NCI-H1930 (cell line): Measurements from ENCODE around the gene LDHAL6B.
"Not testable (repeated sequence)": the region's sequence is repeated elsewhere in the genome, so short reads cannot be mapped to it uniquely, and the experiment has no call there.

Experiments
- DNase-seq, 2 experiments: peaks; one replicate each; lab custom pipeline; 2025; lab: John Stamatoyannopoulos, UW

Gene LDHAL6B

DNA sequence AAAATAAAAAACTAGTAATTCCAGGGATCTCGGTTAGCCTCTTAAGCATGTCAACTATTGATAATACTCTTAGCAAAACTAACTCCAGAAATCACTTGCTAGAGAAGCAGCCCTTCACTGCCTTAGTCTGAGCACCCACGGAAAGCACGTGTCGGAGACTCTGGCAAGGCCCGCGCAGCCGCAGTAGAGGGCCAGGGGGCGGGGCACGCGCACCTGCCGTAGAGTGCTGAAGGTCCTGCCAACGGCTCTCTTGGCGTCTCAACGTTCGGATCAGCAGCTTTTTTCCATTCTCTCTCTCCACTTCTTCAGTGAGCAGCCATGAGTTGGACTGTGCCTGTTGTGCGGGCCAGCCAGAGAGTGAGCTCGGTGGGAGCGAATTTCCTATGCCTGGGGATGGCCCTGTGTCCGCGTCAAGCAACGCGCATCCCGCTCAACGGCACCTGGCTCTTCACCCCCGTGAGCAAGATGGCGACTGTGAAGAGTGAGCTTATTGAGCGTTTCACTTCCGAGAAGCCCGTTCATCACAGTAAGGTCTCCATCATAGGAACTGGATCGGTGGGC, at the start of gene LDHAL6B:
Gene LDHAL6B, plus strand, starts transcription at position 221 of the 561 bp plus-strand sequence. Its CDS starts 98 bp downstream, at position 319.
- DNase-seq: no peak

DNA sequence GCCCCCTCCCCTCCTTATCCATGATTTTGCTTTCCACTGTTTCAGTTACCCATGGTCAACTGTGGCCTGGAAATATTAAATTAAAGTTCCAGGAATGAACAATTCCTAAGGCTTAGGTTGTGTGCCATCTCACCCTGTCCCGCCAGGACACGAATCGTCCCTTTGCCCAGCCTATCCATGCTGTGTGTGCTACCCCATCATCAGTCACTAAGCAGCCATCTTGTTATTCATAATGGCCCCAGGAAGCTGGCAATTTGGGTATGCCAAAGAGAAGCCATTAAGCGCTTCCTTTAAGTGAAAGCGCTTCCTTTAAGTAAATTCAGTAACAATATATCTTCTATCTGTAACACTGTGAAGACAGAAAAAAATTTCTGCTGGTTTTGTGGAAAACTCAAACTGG, 49.2 kb upstream of the LDHAL6B start:
- DNase-seq: no peak

DNA sequence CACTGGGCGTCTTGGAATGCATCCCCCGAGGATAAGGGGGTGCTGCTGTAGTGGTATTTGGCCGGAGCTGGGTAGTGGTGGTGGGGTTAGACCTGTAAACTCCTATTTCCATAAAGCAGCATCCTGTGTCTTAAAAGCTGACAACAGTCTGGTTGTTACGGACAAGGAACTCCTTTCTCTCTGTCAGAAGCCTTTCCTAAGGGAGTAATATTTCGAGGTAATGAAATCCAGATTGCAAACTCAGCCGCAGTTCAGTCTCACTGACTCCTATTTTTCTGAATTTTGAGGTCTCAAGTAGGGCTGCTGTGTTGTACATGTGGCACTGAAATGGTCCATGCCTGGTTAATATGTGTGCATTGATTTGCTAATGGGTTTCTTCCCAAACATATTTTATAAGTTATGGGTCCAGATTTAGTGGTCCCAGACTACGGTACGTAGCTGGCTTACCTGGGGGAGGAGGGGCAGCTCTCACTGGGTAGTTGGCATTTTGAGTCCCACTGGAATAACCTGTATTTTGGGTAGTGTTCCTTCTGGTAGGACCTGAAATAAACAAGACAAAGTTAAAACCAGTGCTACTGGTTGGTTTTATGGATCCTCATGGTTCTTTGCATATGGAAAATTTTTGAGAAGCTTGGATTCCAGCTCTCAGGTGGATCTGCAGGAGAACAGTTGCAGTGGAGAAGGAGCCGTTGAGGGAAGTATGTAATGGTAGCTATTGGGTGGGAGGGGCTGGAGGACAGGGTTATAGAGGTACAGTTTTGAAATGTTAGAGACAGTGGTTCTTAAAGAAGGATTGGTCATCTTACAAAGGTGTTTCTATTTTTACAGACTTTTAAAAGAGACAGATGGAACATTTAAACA, 48.6 kb upstream of the LDHAL6B start:
- DNase-seq: no peak

DNA sequence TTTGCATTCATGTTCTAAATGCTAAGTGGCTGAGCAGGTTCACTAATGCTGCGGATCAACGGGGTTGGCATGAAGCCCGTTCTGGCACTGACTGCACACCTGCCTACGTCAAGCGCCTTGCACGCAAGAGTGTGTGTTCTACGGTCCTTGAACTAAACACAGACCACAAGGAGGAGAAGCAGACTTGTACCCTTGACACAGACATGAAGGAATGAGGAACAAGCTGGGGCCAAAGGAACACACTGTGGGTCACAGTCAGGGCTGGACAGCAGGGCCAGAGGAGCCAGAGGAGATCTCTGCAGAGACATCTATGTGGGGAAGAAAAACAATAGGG, 48.0 kb upstream of the LDHAL6B start:
- no peak for DNase-seq

DNA sequence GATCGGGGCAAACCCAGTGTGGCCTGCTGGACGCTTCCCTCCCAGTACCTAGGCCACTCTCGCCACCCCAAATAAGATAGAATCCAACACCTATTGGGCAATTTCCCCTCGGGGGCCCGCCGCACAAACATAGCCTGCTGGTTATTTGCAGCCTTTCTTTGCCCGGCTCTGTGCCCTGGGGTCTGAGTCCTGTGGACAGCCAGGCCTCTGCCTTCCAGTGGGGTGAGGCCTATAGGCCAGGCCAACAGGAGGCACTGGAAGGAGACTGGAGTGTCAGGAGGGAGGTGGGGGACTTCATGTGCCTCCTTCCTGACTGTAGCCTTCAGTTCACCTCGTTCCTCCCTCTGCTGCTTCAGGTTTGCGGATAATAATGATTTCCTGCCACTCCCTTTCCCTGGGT, 47.4 kb upstream of the LDHAL6B start:
- no peak for DNase-seq

DNA sequence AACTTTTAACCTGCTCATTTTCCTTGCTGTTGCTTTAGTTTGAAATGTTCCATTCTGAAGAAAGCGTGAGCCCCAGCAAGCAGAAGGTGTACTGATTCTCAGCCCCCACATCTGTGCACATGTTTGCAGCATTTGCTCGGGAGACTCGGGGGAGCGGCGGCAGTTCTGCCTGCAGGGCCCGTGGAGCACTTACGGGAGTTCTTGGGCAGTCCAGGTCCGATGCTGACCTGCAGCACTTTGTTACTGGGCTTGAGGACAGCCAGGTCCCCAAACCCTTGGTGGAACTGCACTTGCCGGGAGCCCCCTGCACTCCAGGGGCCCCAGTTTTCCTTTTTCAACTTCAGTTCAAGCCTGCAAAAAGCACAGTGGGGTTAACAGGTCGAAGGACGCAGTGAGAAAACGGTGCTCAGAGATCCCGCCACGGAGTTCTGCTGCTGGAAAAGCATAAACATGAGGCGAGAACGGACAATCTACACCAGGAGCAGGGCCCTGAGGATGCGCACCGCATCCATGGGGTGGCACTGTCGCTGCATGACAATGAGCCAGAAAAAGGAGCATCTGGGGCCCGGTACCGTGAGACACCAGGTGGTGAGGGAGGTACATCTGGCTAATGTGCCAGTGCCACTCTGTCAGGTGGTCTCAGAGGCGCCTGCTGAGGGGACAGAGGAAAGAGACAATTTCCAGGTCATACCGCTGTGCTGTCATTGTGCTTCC, 45.6 kb upstream of the LDHAL6B start:
- no peak for DNase-seq

DNA sequence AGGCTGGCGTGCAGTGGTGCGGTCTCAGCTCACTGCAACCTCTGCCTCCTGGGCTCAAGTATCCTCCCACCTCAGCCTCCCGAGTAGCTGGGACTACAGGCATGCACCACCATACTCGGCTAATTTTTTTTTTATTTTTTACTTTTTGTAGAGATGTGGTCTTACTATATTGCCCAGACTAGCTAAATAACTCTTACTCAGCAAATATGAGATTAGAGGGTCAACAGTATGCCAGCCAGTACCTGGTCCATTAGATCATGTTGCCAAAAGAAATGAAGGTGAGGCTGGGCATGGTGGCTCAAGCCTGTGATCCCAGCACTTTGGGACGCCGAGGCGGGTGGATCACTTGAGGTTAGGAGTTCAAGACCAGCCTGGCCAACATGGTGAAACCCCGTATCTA, 44.6 kb upstream of the LDHAL6B start:
- DNase-seq: not testable (repeated sequence)

DNA sequence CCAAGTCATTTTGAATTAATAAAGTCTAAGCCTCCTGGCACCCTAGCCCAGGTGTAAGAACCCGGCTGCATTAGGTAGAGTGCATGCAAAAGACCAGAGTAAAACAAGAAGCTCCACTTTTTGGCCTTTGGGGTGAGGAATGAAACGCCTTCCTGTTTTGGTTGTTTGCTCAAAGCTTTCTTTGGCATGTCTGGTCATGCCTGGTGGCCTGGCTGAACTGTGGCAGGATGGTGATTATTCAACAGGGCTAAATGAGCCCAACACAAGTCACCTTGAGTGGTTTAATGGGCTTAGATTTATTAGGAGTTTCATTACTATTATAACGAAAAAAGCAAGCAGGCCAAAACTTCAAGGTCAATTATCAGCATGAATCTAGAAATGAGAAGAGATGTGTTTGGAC, 40.9 kb upstream of the LDHAL6B start:
- no peak for DNase-seq

DNA sequence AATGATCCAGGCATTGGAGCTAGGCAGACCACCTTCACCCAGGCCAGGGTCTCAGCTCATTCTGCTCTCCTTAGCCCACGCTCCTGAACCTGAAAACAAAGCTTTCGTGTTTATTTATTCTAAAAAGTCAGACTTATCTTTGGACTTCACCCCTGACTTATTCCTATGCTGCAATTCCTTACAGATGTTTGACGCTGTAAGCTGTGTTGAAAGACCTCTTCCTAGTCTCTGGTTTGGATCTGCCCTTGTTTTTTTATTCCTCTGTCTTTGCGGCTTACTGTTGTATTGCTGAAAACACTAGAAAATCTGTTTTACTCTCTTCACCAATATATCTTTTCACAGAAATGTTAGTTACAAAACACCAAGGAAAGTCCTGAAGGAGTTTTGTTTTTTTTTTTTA, 40.5 kb upstream of the LDHAL6B start:
- DNase-seq: no peak

DNA sequence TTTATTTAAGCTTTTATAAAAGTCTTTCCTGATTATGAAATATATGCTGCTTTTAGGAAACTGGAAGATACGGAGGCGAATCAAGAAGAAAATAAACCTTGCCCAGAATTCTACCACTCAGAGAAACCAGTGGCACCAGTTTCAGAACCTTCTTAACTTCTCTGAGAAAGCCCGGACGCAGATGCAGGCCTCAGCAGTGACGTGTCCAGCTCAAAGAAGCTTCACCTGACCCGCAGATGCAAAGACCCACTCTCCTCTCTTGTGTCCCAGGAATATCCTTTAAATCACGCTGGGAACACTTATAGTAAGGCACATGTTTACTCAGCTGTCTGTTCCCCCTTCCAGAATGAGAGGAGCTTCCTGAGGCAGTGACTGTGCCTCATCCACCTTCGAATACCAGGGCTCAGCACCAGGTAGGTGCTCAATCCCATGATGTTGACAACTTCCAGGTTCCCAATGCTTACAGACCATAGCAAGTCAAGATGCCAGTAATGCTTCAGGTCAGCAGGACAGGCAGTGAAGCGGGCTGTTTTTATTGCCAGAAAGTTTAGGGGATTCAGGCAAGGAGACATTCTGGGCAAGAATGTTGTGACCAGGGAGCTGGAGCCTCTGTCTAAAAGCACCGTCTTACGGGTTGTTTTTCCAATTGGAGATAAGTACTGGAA, 39.9 kb upstream of the LDHAL6B start:
- DNase-seq: no peak

DNA sequence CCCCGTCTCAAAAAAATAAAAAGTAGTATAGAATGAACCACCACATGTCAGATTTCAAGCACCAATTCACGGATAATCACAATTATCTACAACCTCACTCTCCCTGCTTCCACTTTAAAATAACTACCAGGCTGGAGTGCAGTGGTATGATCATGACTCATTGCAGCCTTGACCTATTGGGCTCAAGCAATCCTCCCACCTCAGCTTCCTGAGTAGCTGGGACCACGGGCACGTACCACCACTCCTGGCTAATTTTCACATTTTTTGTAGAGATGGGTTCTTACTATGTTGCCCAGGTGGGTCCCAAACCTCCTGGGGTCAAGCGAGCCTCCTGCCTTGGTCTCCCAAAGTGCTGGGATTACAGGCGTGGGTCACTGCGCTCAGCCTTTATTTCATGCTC, 38.1 kb upstream of the LDHAL6B start:
- no peak for DNase-seq

DNA sequence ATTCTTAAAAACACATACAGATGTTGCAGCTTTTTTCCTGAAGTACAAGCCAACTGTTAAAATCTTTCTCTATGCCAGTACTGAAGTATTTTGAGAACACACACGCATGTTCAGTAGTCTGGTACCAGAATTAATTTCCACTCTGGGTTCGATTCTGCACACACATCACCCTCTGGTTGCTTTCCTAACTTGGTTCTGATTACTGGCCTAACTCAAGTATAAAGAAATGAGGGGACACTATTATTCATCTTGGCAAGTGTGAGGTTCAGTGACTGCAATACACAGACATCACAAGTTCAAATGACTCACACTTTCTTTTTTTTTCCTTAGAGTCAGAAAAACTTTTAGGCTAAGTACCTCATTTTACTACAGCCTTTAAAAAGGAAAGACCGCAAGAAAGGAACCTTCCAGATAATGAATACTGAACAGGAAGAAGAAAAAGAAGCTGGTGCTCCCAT, 37.4 kb upstream of the LDHAL6B start:
- no peak for DNase-seq

DNA sequence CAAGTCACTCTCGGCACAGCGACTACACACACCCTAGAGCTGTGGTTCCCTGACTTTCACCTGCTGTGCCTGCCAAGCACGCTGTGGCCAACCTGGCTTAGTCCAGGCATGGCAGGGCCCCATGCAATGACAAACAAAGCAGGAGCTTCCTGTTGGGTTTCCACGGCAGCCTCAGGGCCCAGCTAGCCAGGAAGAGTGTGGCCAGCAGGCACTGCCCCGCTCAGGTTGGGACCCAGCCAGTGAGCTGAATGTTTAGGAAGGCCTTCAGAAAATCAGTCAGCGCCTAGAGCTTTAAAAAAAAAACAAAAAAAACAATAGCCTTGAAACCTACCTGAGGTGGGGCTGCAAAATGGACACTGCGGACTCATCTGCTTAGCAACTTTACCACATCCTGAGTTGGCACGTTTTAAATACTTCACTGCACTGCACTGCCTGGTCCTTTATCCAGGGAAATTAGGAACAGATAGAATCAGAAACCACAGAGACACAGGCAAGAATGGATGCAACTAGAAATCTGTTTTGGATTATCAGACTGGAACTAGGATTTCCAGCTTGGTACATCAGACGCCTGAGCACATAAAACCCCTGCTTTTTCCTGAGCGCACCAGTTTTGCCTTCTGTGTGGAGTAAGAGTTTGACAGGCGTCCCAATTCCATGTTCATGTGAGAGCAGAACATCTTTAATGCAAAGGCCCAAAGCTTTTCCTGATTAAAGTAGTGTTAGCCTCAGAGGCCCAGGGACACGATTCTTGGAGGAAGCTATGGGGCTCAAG, 36.2 kb upstream of the LDHAL6B start:
- DNase-seq: no peak

DNA sequence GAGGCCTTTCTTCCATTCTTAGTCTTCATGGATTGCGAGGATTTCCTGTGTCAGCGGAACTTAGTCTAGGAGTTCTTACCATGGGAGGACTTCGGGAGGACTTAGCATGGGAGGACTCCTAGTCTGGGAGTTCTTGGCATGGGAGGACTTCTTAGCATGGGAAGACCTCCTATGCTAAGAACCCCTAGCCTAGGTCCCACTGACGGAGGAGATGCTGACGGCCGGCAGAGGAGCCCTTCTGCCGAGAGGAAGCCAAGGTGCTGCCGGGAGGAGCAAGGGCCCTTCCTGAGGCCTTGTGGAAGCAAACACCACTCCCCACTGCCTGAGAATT, 35.6 kb upstream of the LDHAL6B start:
- no peak for DNase-seq

DNA sequence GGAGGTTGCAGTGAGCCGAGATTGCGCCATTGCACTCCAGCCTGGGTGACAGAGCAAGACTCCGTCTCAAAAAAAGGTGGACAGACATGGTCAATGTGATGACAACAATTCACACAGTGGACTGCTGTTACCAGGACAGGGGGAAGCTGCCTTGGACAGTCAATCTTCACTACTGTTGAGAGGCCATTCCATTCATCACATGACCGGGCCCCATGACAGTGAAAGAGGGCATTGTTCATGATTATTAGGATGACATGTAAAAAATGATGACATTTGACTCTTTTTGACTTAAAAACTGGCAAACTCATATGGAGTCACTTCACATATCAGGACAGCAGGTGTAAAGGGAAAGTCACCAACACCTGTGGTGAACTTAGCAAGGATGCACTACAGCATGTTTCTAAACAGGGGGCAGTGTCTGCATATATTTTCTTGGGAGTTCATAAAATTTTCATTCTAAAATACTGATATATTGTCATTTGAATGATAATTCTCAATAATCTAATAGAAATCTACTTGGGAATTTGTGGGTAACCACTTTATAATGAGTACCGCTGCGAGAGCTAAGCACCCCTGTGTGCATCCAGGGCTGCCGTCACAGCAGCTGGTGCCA, 34.2 kb upstream of the LDHAL6B start:
- no peak for DNase-seq

DNA sequence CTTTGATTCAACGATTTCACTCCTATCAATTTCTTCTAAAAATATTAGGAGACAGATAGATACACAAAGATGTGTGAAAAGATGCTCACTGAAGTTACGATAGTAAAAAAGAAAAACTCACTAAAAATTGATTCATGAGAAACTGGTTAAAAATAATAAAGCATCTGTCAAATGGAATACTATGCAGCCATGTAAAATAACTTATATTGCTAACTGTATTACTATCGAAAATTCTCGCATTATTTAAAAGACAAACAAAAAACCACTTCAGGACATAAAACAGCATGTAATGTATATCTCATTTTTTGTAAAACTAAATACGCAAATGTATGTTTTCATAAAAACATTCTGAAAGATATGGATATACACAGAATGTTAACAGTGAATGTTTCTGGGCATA, 33.4 kb upstream of the LDHAL6B start:
- no peak for DNase-seq

DNA sequence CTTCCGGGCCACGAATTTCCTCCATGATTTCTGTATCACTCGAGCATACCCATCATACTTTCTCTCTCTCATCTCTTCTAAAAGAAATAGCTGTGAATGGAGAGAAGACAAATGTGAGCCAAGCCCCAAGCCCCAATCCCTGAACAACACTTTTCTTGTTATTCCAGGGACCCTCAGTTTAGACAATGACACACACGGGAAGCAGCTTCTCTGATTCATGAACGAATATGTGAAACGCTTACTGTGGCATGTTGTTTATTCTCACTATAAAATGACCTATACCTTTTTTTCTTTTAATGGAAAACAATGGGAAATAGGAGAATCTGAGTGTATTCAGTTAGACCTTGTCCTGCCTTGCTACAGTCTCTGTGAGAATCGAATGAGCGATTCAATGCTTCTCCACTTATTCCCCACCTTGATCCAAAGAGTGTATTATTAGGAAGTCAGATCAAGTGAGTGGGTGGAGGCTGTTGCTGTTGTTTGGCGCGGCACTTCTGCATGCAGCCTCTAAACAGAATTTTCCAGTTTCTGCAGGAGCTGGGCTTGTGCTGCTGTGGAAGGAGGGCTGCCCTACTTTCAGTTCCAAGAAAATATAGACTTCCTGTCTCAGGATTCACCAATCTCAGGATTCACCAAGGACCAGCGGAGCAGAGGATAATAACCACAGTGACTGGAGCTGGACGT, 32.4 kb upstream of the LDHAL6B start:
- DNase-seq: no peak

DNA sequence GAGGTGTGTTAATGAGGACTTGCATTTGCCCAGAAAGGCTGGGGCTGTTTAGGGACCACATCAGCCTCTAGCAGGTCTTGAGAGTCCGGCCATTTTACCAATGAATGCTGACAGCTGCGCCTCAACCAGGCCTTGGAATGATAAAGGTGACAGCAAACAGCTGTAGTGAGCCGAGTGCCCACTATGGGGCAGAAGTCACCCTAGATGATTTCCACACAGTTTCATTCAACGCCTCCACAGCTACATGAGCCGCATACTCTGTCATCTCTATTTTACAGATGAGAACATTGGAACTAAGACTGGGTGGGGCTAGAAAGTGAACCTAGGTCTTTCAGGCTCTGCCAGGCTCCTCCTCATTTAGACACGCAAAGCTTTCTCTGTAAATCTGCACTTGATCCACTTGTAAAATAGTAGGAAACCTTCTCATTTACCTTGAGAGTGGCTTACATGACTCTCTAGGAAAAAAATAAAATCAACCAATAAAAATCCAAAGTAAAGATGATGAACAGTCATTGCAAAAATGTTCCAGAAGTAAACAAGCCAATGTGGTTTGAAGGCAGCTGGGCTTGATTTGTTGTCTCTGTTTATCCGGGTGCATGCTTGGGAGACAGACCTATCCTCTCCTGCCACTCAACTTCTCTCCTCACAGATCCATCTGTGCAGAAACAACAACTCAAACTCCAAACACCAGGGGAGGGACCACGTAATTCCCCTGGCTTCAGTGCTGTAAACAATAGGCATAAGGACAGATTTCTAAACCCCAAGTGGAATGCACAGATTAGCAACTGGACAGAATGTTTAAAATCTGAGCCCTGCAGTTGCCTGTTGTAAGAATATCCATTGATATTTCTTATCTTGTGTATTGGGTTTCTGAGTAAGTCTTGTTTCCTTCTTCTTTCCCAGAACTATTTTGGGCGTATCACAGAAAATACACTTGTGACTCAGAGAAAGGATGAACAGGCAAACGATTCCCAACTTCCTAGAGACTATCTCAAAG, 31.5 kb upstream of the LDHAL6B start:
- DNase-seq: no peak

DNA sequence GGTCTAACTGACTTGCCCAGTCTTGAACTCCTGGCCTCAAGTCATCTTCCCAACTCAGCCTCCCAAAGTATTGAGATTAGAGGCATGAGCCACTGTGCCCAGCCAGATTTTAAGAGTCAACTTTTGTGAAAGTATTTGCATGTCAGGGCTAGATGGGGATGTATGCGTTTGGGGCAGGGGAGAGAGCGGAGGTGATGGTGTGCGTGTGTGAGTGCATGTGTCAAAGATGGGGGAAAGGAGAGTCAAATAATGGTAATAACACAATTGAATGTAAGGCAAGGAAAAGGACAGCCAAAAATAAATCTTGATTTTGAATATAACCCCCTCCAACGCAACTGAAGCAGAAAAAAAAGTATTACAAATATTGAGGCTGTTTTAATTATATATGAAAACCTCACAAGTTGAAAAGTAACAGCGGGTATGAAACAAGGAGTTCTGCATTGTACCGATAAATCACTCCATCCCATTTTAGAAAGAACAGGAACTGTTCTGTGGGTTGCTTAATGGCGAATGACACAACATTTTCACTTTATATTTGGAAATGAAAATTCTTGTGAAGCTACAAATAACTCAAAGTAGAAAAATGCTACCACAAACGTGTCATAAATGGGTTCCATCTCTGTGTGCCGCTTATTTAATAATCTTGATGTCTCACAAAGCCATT, 29.9 kb upstream of the LDHAL6B start:
- no peak for DNase-seq
